Activated CD8-positive, alpha-beta T cell treated with anti-CD3 and anti-CD28 coated beads for 36 hours (primary cell): ENCODE measurements around the gene CEACAM8. TPM values are rescaled to one million over a fixed set of nuclear protein-coding genes. Genes with fewer than 3 reads are reported as not detected.
A peak's percentile ranks its signal among the peaks of the same experiment; 100 is the strongest.

Source experiments
- ATAC-seq: fragments of 200-7000 bp; cut with Tn5 transposase; one replicate; pipeline ENCODE4 v1.10.0; 2021; ENCODE audit warnings: mild to moderate bottlenecking, moderate library complexity
- CTCF ChIA-PET: fragments of 350-600 bp; sonication (Branson Sonifier 250); formaldehyde crosslinking; loops from one replicate; lab custom pipeline; 2021; ENCODE audit warnings: antibody characterized with exemption; lab: Charles Lee
- POLR2A ChIA-PET: fragments of 350-600 bp; sonication (Branson Sonifier 250); formaldehyde crosslinking; loops from one replicate; lab custom pipeline; 2021; ENCODE audit warnings: antibody characterized with exemption; lab: Charles Lee
- DNase-seq: peaks from one replicate; pipeline ENCODE4 v3.0.0-alpha.2; 2020
- H3K27ac Mint-ChIP-seq: one replicate; pipeline ENCODE4 v1.8.0; 2021; ENCODE audit warnings: mild to moderate bottlenecking, mixed read lengths
- H3K27me3 Mint-ChIP-seq: one replicate; pipeline ENCODE4 v1.8.0; 2021; ENCODE audit warnings: mixed read lengths
- H3K36me3 Mint-ChIP-seq: one replicate; pipeline ENCODE4 v1.8.0; 2021; ENCODE audit warnings: low read depth, mixed read lengths
- H3K4me1 Mint-ChIP-seq: one replicate; pipeline ENCODE4 v1.8.0; 2021; ENCODE audit warnings: low read depth, mixed read lengths
- H3K4me3 Mint-ChIP-seq: one replicate; pipeline ENCODE4 v1.8.0; 2021; ENCODE audit warnings: mild to moderate bottlenecking, moderate library complexity, mixed read lengths
- H3K9me3 Mint-ChIP-seq: one replicate; pipeline ENCODE4 v1.8.0; 2021; ENCODE audit warnings: mixed read lengths
- intact Hi-C: fragments of 100-400 bp; cut with micrococcal nuclease; formaldehyde crosslinking; loops from one replicate; pipeline ENCODE4 v1.10.0; 2022
- total RNA-seq, 2 experiments: library from RNA; stranded (reverse); gene quantifications; one replicate each; pipeline ENCODE4 v1.2.3, GENCODE V29; 2021
- TF ChIP-seq, protein P1 (sequence below): fragments of 200-600 bp; IDR thresholded peaks from one replicate; pipeline ENCODE4 v1.8.0; 2022; ENCODE audit warnings: antibody characterized with exemption, mild to moderate bottlenecking

CEACAM8 gene
- total RNA-seq, 2 experiments from 2014 or later, result not detected

DNA sequence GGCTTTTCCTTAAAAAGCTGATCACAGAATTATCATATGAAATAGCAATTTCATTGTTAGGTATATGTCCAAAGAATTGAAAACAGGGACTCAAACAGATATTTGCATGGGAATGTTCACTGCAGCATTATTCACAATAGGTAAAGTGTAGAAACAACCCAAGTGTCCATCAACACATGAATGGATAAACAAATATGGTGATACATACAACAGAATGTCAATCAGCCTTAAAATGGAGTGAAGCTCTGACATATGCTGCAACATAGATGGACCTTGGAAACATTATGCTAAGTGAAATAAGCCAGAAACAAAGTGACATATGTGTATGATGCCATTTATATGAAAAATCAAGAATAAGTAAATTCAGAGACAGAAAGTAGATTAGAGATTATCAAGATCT, 60.3 kb downstream of the CEACAM8 start:
- no peak for DNase-seq
- POLR2A ChIA-PET, result interaction anchor here (0.6 kb wide), 1 partner anchor 335 kb away, joined by 3 read pairs; no protein-coding TSS in a partner anchor
- TF ChIP-seq, protein P1, sequence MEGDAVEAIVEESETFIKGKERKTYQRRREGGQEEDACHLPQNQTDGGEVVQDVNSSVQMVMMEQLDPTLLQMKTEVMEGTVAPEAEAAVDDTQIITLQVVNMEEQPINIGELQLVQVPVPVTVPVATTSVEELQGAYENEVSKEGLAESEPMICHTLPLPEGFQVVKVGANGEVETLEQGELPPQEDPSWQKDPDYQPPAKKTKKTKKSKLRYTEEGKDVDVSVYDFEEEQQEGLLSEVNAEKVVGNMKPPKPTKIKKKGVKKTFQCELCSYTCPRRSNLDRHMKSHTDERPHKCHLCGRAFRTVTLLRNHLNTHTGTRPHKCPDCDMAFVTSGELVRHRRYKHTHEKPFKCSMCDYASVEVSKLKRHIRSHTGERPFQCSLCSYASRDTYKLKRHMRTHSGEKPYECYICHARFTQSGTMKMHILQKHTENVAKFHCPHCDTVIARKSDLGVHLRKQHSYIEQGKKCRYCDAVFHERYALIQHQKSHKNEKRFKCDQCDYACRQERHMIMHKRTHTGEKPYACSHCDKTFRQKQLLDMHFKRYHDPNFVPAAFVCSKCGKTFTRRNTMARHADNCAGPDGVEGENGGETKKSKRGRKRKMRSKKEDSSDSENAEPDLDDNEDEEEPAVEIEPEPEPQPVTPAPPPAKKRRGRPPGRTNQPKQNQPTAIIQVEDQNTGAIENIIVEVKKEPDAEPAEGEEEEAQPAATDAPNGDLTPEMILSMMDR, result no peak
- H3K9me3 Mint-ChIP-seq, result no peaks in the 10 kb centered on the region
- H3K36me3 Mint-ChIP-seq, result no peaks in the 10 kb centered on the region
- intact Hi-C loops, result no loop called here
- peaks cover 3% of the 10 kb centered on the region for H3K27me3 Mint-ChIP-seq
- CTCF ChIA-PET, result no interaction called here
- H3K4me3 Mint-ChIP-seq, result no peak overlapping the region
- no peak for ATAC-seq
- H3K4me1 Mint-ChIP-seq, result peaks cover under 1% of the 10 kb centered on the region
- H3K27ac Mint-ChIP-seq, result no peak overlapping the region

DNA sequence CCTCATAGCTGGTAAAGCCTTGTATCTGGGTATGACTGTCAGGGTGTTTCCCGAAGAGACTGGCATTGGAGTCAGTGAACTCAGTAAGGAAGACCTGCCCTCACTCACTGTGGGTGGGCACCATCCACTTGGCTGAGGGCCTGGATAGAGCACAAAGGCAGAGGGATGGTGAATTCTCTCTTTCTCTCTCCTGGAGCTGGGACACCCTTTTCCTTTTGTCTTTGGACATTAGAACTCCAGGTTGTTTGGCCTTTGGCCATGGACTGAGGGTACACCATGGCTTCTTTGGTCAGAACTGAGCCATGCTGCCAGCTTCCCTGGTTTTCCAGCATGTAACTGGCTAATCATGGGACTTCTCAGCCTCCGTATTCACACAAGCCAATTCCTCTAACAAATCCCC, 61.8 kb downstream of the CEACAM8 start:
- TF ChIP-seq, protein P1, result no peak
- Mint-ChIP-seq H3K36me3 (no peaks in the 10 kb centered on the region), H3K9me3 (no peaks in the 10 kb centered on the region), H3K4me1 (peaks cover 16% of the 10 kb centered on the region), H3K27me3 (no peaks in the 10 kb centered on the region), H3K4me3 (no peak overlapping the region), H3K27ac (no peak overlapping the region)
- ChIA-PET CTCF (interaction anchor here (1.9 kb wide), 1 partner anchor 93 kb away, joined by 5 read pairs; no protein-coding TSS in a partner anchor), POLR2A (no interaction called here)
- no peak for DNase-seq
- intact Hi-C loops, result no loop called here
- no peak for ATAC-seq

DNA sequence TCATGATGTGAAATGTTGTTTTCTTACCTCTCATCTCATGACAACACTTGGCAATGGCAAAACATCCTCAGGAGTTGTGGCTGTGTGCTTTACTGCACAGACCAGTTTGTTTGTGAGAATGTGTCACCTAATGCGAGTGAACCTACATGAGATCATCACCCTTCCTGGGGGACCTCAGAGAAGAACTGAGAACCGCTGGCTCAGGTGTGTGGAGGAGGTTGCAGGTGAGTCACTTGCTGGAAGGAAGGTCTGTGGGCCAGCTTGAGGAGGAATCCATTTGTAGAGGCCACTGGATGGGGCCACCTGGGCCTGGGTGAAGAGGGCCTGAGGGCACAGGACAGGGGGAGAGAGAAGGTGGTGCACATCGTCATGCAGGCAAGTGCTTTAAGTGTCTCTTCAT, 63.4 kb downstream of the CEACAM8 start:
- Mint-ChIP-seq H3K4me1 (peaks cover 27% of the 10 kb centered on the region), H3K9me3 (no peaks in the 10 kb centered on the region), H3K27me3 (no peaks in the 10 kb centered on the region), H3K27ac (no peak overlapping the region), H3K4me3 (no peak overlapping the region), H3K36me3 (no peaks in the 10 kb centered on the region)
- CTCF ChIA-PET, result interaction anchor here (0.7 to 6.7 kb wide), 10 partner anchors 11 to 93 kb away, joined by 3 to 138 read pairs (median 16); partner anchors contain the start of gene CXCL17
- POLR2A ChIA-PET, result no interaction called here
- ATAC-seq (no peak), DNase-seq (peak; percentile 20)
- TF ChIP-seq, protein P1, result no peak
- intact Hi-C loops, result no loop called here

Other genes with a start within 250 kb of the CEACAM8 start
- gene CNFN, start 204.6 kb downstream of the CEACAM8 start, total RNA-seq, result not detected
- 10 to 100 TPM; 28.4 to 34.3 TPM for gene LIPE, start 167.5 kb downstream of the CEACAM8 start, total RNA-seq
- gene CXCL17, start 152.0 kb downstream of the CEACAM8 start, total RNA-seq, result not detected
- 1 to 10 TPM; 5.2 to 5.3 TPM for gene CEACAM1, start 66.4 kb downstream of the CEACAM8 start, total RNA-seq
- not detected for gene PSG3, start 145.6 kb upstream of the CEACAM8 start, total RNA-seq
- not detected for gene PSG8, start 170.8 kb upstream of the CEACAM8 start, total RNA-seq